Thyroid gland (tissue), 4 donors: ENCODE results near the gene CHTF18. TPM values are rescaled to one million over a fixed set of nuclear protein-coding genes. Genes with fewer than 3 reads are reported as not detected.
"Not testable (repeated sequence)": the region's sequence is repeated elsewhere in the genome, so short reads cannot be mapped to it uniquely, and the experiment has no call there.

Experiments used
- DNase-seq, 2 donors: peaks; one replicate each; pipeline ENCODE4 v3.0.0-alpha.2; 2019
- H3K27ac ChIP-seq, 3 donors: fragments of 200-600 bp; sonication (generic); 1 replicate in 2 of 3; 2 replicates in 1 of 3; pipeline ENCODE4 v1.5.1; 2016 to 2019; ENCODE audit warnings: mild to moderate bottlenecking in 1 of 3, moderate library complexity in 1 of 3
- H3K27me3 ChIP-seq: fragments of 200-600 bp; sonication (generic); one replicate; pipeline ENCODE4 v1.5.1; 2019
- H3K36me3 ChIP-seq, 2 donors: fragments of 200-600 bp; sonication (generic); one replicate each; pipeline ENCODE4 v1.5.1; 2016 to 2019
- H3K4me1 ChIP-seq, 2 donors: fragments of 200-600 bp; sonication (generic); one replicate each; pipeline ENCODE4 v1.5.1; 2017 to 2019
- H3K4me3 ChIP-seq, 3 donors: fragments of 200-600 bp; sonication (generic); replicated peaks in 1 of 3; 1 replicate in 2 of 3; 2 replicates in 1 of 3; pipeline ENCODE4 v1.5.1; 2016; ENCODE audit warnings: mild to moderate bottlenecking in 1 of 3
- H3K9me3 ChIP-seq: fragments of 200-600 bp; sonication (generic); one replicate; pipeline ENCODE4 v1.5.1; 2017
- CTCF ChIP-seq, 6 experiments: fragments of 200-600 bp in 3 of 6; fragments of 450-650 bp in 3 of 6; sonication (generic) in 3 of 6; IDR thresholded peaks; one replicate each; pipeline ENCODE4 v1.5.1; 2016 to 2019; ENCODE audit warnings: antibody characterized with exemption in 6 of 6, mild to moderate bottlenecking in 2 of 6, inconsistent platforms in 1 of 6, moderate library complexity in 1 of 6
- POLR2A ChIP-seq, 2 donors: fragments of 450-650 bp; IDR thresholded peaks; one replicate each; pipeline ENCODE4 v1.6.1; 2017; ENCODE audit warnings: antibody characterized with exemption in 2 of 2, mild to moderate bottlenecking in 2 of 2, moderate library complexity in 1 of 2
- WGBS, 2 donors: methylation state at CpG; one replicate each; pipeline ENCODE4 v1.1.5; 2017; 5-methylcytosine and 5-hydroxymethylcytosine counted together
- intact Hi-C: fragments of 100-400 bp; cut with DNase I; formaldehyde crosslinking; loops from one replicate; pipeline ENCODE4 v1.15.1; 2023
- total RNA-seq, 4 donors: library from RNA; depleted of rRNA; stranded (reverse); fragments of >200 nt; gene quantifications; one replicate each; pipeline ENCODE4 v1.2.3, GENCODE V29; 2016

Gene CHTF18
- total RNA-seq, 4 donors from 2014 or later, result 10.1 to 14.6 (median 11.7) TPM

GRCh38 chr16:741986-742629 lies 46.3 kb upstream of the CHTF18 start:
- H3K4me3 ChIP-seq, result no peak overlapping the region
- WGBS, 2 donors, result 87 to 89% methylated on average over 13 to 15 of the region's 15 CpGs
- no peak for TF ChIP-seq POLR2A (IDR thresholded peaks at IDR 0.05)
- no peak for TF ChIP-seq CTCF (IDR thresholded peaks at IDR 0.05)
- peaks cover 12 to 13% of the 10 kb centered on the region in 2 donors for H3K4me1 ChIP-seq
- no peaks in the 10 kb centered on the region for H3K9me3 ChIP-seq
- H3K27me3 ChIP-seq, result no peaks in the 10 kb centered on the region
- H3K27ac ChIP-seq, result no peak overlapping the region
- no peak for DNase-seq
- intact Hi-C loops, result no loop called here
- peaks cover 0 to 3% of the 10 kb centered on the region in 2 donors for H3K36me3 ChIP-seq

GRCh38 chr16:742894-743293 lies 45.5 kb upstream of the CHTF18 start:
- H3K36me3 ChIP-seq, H3K4me3 ChIP-seq, H3K27me3 ChIP-seq, H3K9me3 ChIP-seq, intact Hi-C loops, H3K27ac ChIP-seq, DNase-seq: not testable (repeated sequence)
- 71 to 74% methylated on average over 14 of the region's 14 CpGs for WGBS, 2 donors
- peaks cover 12 to 13% of the 10 kb centered on the region in 2 donors for H3K4me1 ChIP-seq

- H3K36me3 ChIP-seq, result no peaks in the 10 kb centered on the region
- intact Hi-C loops, result no loop called here
- no peak for DNase-seq
Measured at GRCh38 chr16:743794-744500, 44.5 kb upstream of the CHTF18 start.

GRCh38 chr16:745739-746138 lies 42.7 kb upstream of the CHTF18 start:
- Histone ChIP-seq H3K27me3 (no peaks in the 10 kb centered on the region), H3K36me3 (no peaks in the 10 kb centered on the region), H3K9me3 (no peaks in the 10 kb centered on the region), H3K4me3 (no peak overlapping the region), H3K27ac (no peak overlapping the region), H3K4me1 (peaks cover 4 to 5% of the 10 kb centered on the region in 2 donors)
- no peak for TF ChIP-seq POLR2A (IDR thresholded peaks at IDR 0.05)
- peak in 2 of 6 experiments; percentile 31 to 45 for TF ChIP-seq CTCF (IDR thresholded peaks at IDR 0.05)
- 5 to 10% methylated on average over 3 to 4 of the region's 14 CpGs for WGBS, 2 donors
- peak; percentile 48 to 57 for DNase-seq
- intact Hi-C loops, result no loop called here

More at GRCh38 chr16:743794-744500, 44.5 kb upstream of the CHTF18 start:
- Histone ChIP-seq H3K9me3 (no peaks in the 10 kb centered on the region), H3K4me1 (peaks cover 12 to 13% of the 10 kb centered on the region in 2 donors), H3K4me3 (no peak overlapping the region), H3K27ac (no peak overlapping the region), H3K27me3 (no peaks in the 10 kb centered on the region)
- WGBS, 2 donors, result 81 to 84% methylated on average over 6 to 16 of the region's 21 CpGs
- no peak for TF ChIP-seq CTCF (IDR thresholded peaks at IDR 0.05)
- TF ChIP-seq POLR2A (IDR thresholded peaks at IDR 0.05), result no peak

- intact Hi-C loops, result no loop called here
- Histone ChIP-seq H3K4me1 (no peaks in the 10 kb centered on the region), H3K4me3 (no peak overlapping the region), H3K27me3 (no peaks in the 10 kb centered on the region), H3K27ac (no peak overlapping the region), H3K9me3 (no peaks in the 10 kb centered on the region), H3K36me3 (no peaks in the 10 kb centered on the region)
- DNase-seq, result no peak
- 75 to 86% methylated on average over 9 to 10 of the region's 13 CpGs for WGBS, 2 donors
- no peak for TF ChIP-seq POLR2A (IDR thresholded peaks at IDR 0.05)
- no peak for TF ChIP-seq CTCF (IDR thresholded peaks at IDR 0.05)
Measured at GRCh38 chr16:746637-747036, 41.8 kb upstream of the CHTF18 start.
